Spleen (tissue), 11 donors: ENCODE measurements around the gene PPP2R5E. TPM values are rescaled to one million over a fixed set of nuclear protein-coding genes. Genes with fewer than 3 reads are reported as not detected.

Experiments
- DNase-seq: peaks from one replicate; pipeline ENCODE4 v3.0.0-alpha.2; 2020
- H3K27ac ChIP-seq, 8 donors: fragments of 200-600 bp; sonication (generic) in 7 of 8; 1 replicate in 4 of 8; 2 replicates in 4 of 8; pipeline versions ENCODE4 v1.5.0 to v1.8.0; 2016 to 2021; ENCODE audit warnings: inconsistent platforms in 4 of 8, mild to moderate bottlenecking in 4 of 8, moderate library complexity in 1 of 8
- H3K27me3 ChIP-seq, 7 donors: fragments of 200-600 bp; sonication (generic) in 6 of 7; replicated peaks in 1 of 7; 1 replicate in 4 of 7; 2 replicates in 3 of 7; pipeline versions ENCODE4 v1.5.0 to v1.8.0; 2016 to 2021; ENCODE audit warnings: inconsistent platforms in 3 of 7, mild to moderate bottlenecking in 1 of 7
- H3K36me3 ChIP-seq, 6 donors: fragments of 200-600 bp; sonication (generic) in 5 of 6; 1 replicate in 4 of 6; 2 replicates in 2 of 6; pipeline versions ENCODE4 v1.5.0 to v1.8.0; 2016 to 2021; ENCODE audit warnings: inconsistent platforms in 2 of 6
- H3K4me1 ChIP-seq, 6 donors: fragments of 200-600 bp; sonication (generic) in 5 of 6; 1 replicate in 3 of 6; 2 replicates in 3 of 6; pipeline versions ENCODE4 v1.5.0 to v1.8.0; 2016 to 2021; ENCODE audit warnings: inconsistent platforms in 3 of 6
- H3K4me3 ChIP-seq, 8 donors: fragments of 200-600 bp; sonication (generic) in 7 of 8; 1 replicate in 4 of 8; 2 replicates in 4 of 8; pipeline versions ENCODE4 v1.5.0 to v1.8.0; 2016 to 2021; ENCODE audit warnings: inconsistent platforms in 4 of 8, mild to moderate bottlenecking in 4 of 8, moderate library complexity in 2 of 8
- H3K9me3 ChIP-seq, 8 donors: fragments of 200-600 bp; sonication (generic) in 7 of 8; 1 replicate in 4 of 8; 2 replicates in 4 of 8; pipeline versions ENCODE4 v1.5.0 to v1.8.0; 2016 to 2021; ENCODE audit warnings: inconsistent platforms in 4 of 8
- POLR2A ChIP-seq, 3 donors: fragments of 450-650 bp; IDR thresholded peaks; one replicate each; pipeline ENCODE4 v1.5.1; 2017; ENCODE audit warnings: antibody characterized with exemption in 3 of 3, mild to moderate bottlenecking in 1 of 3
- POLR2AphosphoS5 ChIP-seq, 3 donors: sonication (generic); formaldehyde crosslinking; IDR thresholded peaks; one replicate each; pipeline ENCODE4 v1.5.1; 2017; ENCODE audit warnings: antibody characterized with exemption in 3 of 3
- WGBS, 5 donors: extraction: QIAGEN DNeasy Blood & Tissue Kit in 3 of 5; methylation state at CpG; one replicate each; pipeline versions ENCODE4 v1.1.5 to v1.1.7; 2013 to 2018; 5-methylcytosine and 5-hydroxymethylcytosine counted together
- intact Hi-C: fragments of 100-400 bp; cut with DNase I; formaldehyde crosslinking; loops from one replicate; pipeline ENCODE4 v1.15.0; 2023; ENCODE audit warnings: low total_unique reads
- polyA plus RNA-seq, 3 donors: library from polyadenylated mRNA; stranded (reverse); fragments of 200-250 nt; gene quantifications; one replicate each; pipeline ENCODE4 v1.2.1, GENCODE V29; 2013
- total RNA-seq, 7 donors: library from RNA; depleted of rRNA in 3 of 7; stranded (reverse); fragments of >200 nt in 3 of 7; fragmentation: NEBNext Ultra II Directional in 4 of 7; extraction: Animal tissue kit (Norgen Biotek cat#: 25700) in 4 of 7; gene quantifications; one replicate each; pipeline versions ENCODE4 v1.1.0 to v1.2.1, GENCODE V29; 2016 to 2021
- TF ChIP-seq, protein P1 (sequence below), 11 experiments: fragments of 200-600 bp in 7 of 11; fragments of 450-650 bp in 4 of 11; sonication (generic) in 4 of 11; IDR thresholded peaks in 8 of 11; conservative IDR thresholded peaks in 3 of 11; 1 replicate in 7 of 11; 2 replicates in 4 of 11; pipeline versions ENCODE4 v1.4.0 to v1.8.0; 2016 to 2021; ENCODE audit warnings: antibody characterized with exemption in 11 of 11, inconsistent platforms in 4 of 11, mild to moderate bottlenecking in 1 of 11
- donor health status: healthy with polysubstance abuse.
- donor health status: DM: no; HTN: no; CAD: no; lungs with moderate emphysema.
- donor health status: DM: no; HTN: no; CAD: no.
- donor health status: Bipolar disorder and iron deficiency.
- donor health status: healthy.
- donor health status: DM: no; HTN: no; CAD: no.
- donor health status: DM: yes; HTN: yes; CAD: no.

PPP2R5E gene
- total and polyA plus RNA-seq, 10 donors: 6.1 to 42.3 (median 29.1) TPM

DNA sequence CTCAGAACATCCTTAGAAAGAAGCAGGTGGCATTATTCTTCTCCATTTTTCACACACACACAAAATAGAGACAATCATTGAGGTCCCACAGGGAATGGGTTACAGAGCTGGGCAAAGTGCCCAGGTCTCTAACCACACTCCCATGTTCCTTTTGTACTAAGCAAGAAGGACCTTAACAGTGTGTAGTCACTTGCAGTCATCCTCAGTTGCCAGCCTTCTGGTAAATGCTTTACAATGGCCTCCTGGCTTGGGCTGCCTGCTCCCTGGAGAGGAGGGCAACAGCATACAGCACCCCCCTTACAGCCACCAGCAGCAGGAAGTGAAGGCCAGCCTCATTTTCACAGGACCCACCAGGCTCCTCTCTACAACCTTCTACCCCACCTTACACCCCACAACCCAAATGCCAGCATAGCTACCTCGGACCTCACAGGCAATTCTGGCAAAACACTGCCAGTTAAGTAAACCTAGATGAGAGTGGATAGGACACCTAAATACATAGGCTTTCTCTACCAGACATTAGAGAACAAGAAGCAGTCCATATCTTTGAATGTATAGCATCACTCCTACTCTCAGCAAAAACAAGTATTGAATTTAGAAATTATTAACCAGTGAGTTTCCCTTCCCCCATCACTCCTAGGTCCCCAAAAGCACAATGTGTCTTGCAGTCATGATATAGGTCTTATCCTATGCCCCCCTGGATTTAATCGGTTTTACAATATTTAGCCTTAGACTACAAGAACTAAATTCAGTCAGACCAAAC lies 88.1 kb downstream of the PPP2R5E start:
- Histone ChIP-seq H3K4me1 (peaks cover 0 to 28% (median 4%) of the 10 kb centered on the region in 6 donors), H3K27me3 (no peaks in the 10 kb centered on the region), H3K4me3 (no peak overlapping the region), H3K36me3 (peaks cover 0 to 35% (median 2%) of the 10 kb centered on the region in 6 donors), H3K27ac (no peak overlapping the region), H3K9me3 (no peaks in the 10 kb centered on the region)
- intact Hi-C loops: no loop called here
- WGBS, 5 donors: 83 to 96% (median 88%) methylated on average over 2 of the region's 2 CpGs
- DNase-seq: no peak
- TF ChIP-seq POLR2AphosphoS5 (IDR thresholded peaks at IDR 0.05): no peak
- TF ChIP-seq POLR2A (IDR thresholded peaks at IDR 0.05): no peak
- TF ChIP-seq, protein P1, sequence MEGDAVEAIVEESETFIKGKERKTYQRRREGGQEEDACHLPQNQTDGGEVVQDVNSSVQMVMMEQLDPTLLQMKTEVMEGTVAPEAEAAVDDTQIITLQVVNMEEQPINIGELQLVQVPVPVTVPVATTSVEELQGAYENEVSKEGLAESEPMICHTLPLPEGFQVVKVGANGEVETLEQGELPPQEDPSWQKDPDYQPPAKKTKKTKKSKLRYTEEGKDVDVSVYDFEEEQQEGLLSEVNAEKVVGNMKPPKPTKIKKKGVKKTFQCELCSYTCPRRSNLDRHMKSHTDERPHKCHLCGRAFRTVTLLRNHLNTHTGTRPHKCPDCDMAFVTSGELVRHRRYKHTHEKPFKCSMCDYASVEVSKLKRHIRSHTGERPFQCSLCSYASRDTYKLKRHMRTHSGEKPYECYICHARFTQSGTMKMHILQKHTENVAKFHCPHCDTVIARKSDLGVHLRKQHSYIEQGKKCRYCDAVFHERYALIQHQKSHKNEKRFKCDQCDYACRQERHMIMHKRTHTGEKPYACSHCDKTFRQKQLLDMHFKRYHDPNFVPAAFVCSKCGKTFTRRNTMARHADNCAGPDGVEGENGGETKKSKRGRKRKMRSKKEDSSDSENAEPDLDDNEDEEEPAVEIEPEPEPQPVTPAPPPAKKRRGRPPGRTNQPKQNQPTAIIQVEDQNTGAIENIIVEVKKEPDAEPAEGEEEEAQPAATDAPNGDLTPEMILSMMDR (IDR thresholded peaks at IDR 0.05 in 8 of 11, conservative IDR thresholded peaks at IDR 0.05 in 3 of 11): no peak

DNA sequence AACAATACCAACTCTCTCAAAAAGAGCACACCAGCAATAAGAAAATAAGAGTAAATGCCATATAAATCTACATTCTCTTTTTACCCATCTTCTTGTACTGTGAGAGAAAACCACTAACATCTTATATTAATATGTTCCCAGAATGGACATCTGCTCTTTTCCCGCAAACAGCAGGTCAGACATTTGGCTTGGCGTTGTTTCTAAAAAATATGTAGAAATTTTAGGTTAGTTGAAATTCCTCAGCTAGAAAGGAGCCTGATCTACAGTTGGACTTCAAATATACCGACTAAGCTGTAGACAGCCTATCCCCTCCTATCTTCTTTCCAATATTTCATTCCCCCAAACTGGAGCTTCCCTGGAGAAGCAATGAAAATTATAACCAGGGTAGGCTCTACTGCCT lies 88.7 kb downstream of the PPP2R5E start:
- H3K9me3 ChIP-seq: no peaks in the 10 kb centered on the region
- no peak overlapping the region for H3K27ac ChIP-seq
- peaks cover 0 to 28% (median 4%) of the 10 kb centered on the region in 6 donors for H3K4me1 ChIP-seq
- 94 to 100% (median 98%) methylated on average over 3 of the region's 3 CpGs for WGBS, 5 donors
- DNase-seq: no peak
- H3K27me3 ChIP-seq: no peaks in the 10 kb centered on the region
- no peak for TF ChIP-seq POLR2AphosphoS5 (IDR thresholded peaks at IDR 0.05)
- TF ChIP-seq, protein P1 (IDR thresholded peaks at IDR 0.05 in 8 of 11, conservative IDR thresholded peaks at IDR 0.05 in 3 of 11): no peak
- no peak for TF ChIP-seq POLR2A (IDR thresholded peaks at IDR 0.05)
- H3K4me3 ChIP-seq: no peak overlapping the region
- intact Hi-C loops: no loop called here
- H3K36me3 ChIP-seq: peaks cover 0 to 35% (median 2%) of the 10 kb centered on the region in 6 donors

DNA sequence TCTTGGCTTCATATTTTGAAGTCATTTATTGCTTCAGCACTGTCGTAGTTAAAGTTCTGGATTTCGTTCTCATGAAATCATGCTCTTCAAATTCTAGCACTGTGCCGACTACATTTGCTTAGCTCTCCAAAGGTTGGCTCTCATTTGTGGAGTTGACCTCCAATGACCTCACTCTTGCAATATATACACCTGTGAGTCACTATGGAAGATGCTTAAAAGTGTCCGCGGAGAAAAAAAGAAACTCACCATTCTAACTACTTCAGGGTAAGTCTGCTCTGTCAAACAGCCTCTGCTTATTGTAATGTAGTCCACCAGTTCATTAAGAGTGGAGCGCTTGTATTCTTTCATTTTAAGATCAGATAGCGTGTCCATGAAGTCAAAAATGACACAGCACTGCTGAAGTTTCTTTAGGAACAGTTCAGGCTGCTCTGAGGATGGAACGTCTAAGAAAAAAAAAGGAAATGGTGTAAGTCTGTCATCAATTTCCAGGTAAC lies 89.7 kb downstream of the PPP2R5E start:
- Histone ChIP-seq H3K4me1 (peaks cover 0 to 28% (median 4%) of the 10 kb centered on the region in 6 donors), H3K27ac (no peak overlapping the region), H3K9me3 (no peaks in the 10 kb centered on the region), H3K36me3 (peaks cover 0 to 35% (median 2%) of the 10 kb centered on the region in 6 donors), H3K4me3 (no peak overlapping the region), H3K27me3 (no peaks in the 10 kb centered on the region)
- no peak for DNase-seq
- intact Hi-C loops: no loop called here
- WGBS, 5 donors: 89 to 97% (median 91%) methylated on average over 8 of the region's 8 CpGs
- TF ChIP-seq, protein P1 (IDR thresholded peaks at IDR 0.05 in 8 of 11, conservative IDR thresholded peaks at IDR 0.05 in 3 of 11): no peak
- TF ChIP-seq POLR2AphosphoS5 (IDR thresholded peaks at IDR 0.05) (no peak), POLR2A (IDR thresholded peaks at IDR 0.05) (no peak)

DNA sequence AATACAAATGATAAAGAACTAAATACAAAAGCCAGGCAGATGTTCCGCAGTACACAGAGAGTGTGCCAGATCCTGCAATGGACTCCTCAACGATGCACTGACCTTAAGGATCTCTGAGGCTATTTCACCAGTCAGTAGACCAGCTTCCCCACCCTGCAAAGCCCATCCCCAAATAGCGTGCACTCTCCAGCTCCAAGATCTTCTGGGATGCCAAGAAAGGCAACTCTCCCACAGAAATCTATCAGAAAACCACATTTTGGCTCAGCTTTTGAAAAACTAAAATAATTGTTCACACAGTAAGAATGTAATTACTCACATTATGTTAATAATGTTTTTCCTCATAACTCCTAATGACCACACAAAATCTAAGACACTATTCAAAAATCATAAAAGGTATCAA lies 90.4 kb downstream of the PPP2R5E start:
- 87 to 98% (median 94%) methylated on average over 3 of the region's 3 CpGs for WGBS, 5 donors
- peaks cover 0 to 35% (median 2%) of the 10 kb centered on the region in 6 donors for H3K36me3 ChIP-seq
- H3K27ac ChIP-seq: no peak overlapping the region
- TF ChIP-seq, protein P1 (IDR thresholded peaks at IDR 0.05 in 8 of 11, conservative IDR thresholded peaks at IDR 0.05 in 3 of 11): no peak
- TF ChIP-seq POLR2A (IDR thresholded peaks at IDR 0.05) (no peak), POLR2AphosphoS5 (IDR thresholded peaks at IDR 0.05) (no peak)
- intact Hi-C loops: no loop called here
- no peak for DNase-seq
- H3K4me3 ChIP-seq: no peak overlapping the region
- H3K27me3 ChIP-seq: no peaks in the 10 kb centered on the region
- peaks cover 0 to 24% (median 4%) of the 10 kb centered on the region in 6 donors for H3K4me1 ChIP-seq
- no peaks in the 10 kb centered on the region for H3K9me3 ChIP-seq
